ENCODE data around the gene STAG1. TPM values are rescaled to one million over a fixed set of nuclear protein-coding genes. Genes with fewer than 3 reads are reported as not detected.
"Not testable (repeated sequence)": the region's sequence is repeated elsewhere in the genome, so short reads cannot be mapped to it uniquely, and the experiment has no call there.

STAG1 gene
- total RNA-seq, 2 donors from 2014 or later: 48.0 to 62.3 TPM

GRCh38 chr3:136632625-136633081 is 119.5 kb downstream of the STAG1 start:
- H3K9me3 Mint-ChIP-seq: peaks cover 4% of the 10 kb centered on the region
- H3K27ac Mint-ChIP-seq: no peak overlapping the region
- H3K27me3 Mint-ChIP-seq: no peaks in the 10 kb centered on the region
- H3K36me3 Mint-ChIP-seq (ENCODE audit: low read depth): peaks cover 36% of the 10 kb centered on the region
- H3K4me3 Mint-ChIP-seq: no peak overlapping the region
- no peak for ATAC-seq (replicated peaks)
- H3K4me1 Mint-ChIP-seq: peaks cover 43% of the 10 kb centered on the region

- Mint-ChIP-seq H3K4me1 (peaks cover 39% of the 10 kb centered on the region), H3K9me3 (peaks cover 4% of the 10 kb centered on the region), H3K4me3 (no peak overlapping the region), H3K27ac (no peak overlapping the region), H3K36me3 (ENCODE audit: low read depth) (peaks cover 40% of the 10 kb centered on the region), H3K27me3 (no peaks in the 10 kb centered on the region)
- ATAC-seq (replicated peaks): no peak
Observed at GRCh38 chr3:136631424-136631823, 120.8 kb downstream of the STAG1 start.

DNA sequence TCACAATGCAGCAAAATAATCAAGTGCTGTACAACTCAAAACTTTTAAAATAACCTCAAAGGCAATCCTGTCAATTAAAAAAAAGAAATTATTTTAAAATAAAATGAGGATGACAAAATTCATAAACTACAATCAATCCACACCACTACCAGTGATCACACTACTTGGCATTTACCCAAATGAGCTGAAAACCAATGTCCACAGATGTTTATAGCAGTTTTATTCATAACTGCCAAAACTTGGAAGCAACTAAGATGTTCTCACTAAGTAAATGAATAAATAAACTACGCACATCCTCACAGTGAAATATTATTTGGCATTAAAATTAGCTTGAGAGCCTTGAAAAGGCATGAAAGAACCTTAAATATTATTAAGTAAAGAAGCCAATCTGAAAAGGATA is 121.3 kb downstream of the STAG1 start:
- H3K36me3 Mint-ChIP-seq (ENCODE audit: low read depth): peaks cover 40% of the 10 kb centered on the region

GRCh38 chr3:136626493-136626892 is 125.7 kb downstream of the STAG1 start:
- Mint-ChIP-seq H3K27me3 (no peaks in the 10 kb centered on the region), H3K4me1 (peaks cover 26% of the 10 kb centered on the region), H3K27ac (no peak overlapping the region), H3K36me3 (ENCODE audit: low read depth) (peaks cover 56% of the 10 kb centered on the region), H3K4me3 (no peak overlapping the region), H3K9me3 (peaks cover 4% of the 10 kb centered on the region)
- ATAC-seq (replicated peaks): no peak

More for the DNA sequence above, 121.3 kb downstream of the STAG1 start:
- no peak for ATAC-seq (replicated peaks)
- H3K27ac Mint-ChIP-seq: no peak overlapping the region
- peaks cover 4% of the 10 kb centered on the region for H3K9me3 Mint-ChIP-seq
- H3K4me3 Mint-ChIP-seq: no peak overlapping the region
- H3K4me1 Mint-ChIP-seq: peaks cover 39% of the 10 kb centered on the region
- H3K27me3 Mint-ChIP-seq: no peaks in the 10 kb centered on the region

- H3K9me3 Mint-ChIP-seq: peaks cover 4% of the 10 kb centered on the region
- no peaks in the 10 kb centered on the region for H3K27me3 Mint-ChIP-seq
- no peak for ATAC-seq (replicated peaks)
- H3K36me3 Mint-ChIP-seq (ENCODE audit: low read depth): peaks cover 59% of the 10 kb centered on the region
- peaks cover 20% of the 10 kb centered on the region for H3K4me1 Mint-ChIP-seq
- H3K27ac Mint-ChIP-seq: no peak overlapping the region
- H3K4me3 Mint-ChIP-seq: no peak overlapping the region
Observed at GRCh38 chr3:136624894-136625815, 127.0 kb downstream of the STAG1 start.

DNA sequence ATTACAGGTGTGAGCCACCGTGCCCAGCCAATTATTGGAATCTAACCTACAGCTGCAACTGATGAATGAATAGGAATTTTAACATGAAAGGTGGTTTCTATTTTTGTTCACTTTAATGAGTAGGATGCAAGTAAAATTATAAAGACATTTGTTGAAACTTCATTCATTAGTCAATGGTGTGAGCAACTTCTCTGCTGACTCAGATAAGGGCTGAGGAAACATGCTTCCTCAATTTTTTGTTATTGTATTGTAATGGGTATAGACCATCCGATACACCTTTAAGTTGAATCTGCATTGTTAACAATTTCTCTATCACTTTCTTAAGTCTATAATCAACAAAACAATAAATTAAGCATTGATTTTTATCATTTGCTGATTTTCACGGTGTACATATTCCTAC is 127.8 kb downstream of the STAG1 start:
- ATAC-seq (replicated peaks): no peak
- H3K4me1 Mint-ChIP-seq: peaks cover 20% of the 10 kb centered on the region
- H3K27me3 Mint-ChIP-seq: no peaks in the 10 kb centered on the region
- peaks cover 4% of the 10 kb centered on the region for H3K9me3 Mint-ChIP-seq
- no peak overlapping the region for H3K27ac Mint-ChIP-seq
- H3K4me3 Mint-ChIP-seq: no peak overlapping the region
- peaks cover 55% of the 10 kb centered on the region for H3K36me3 Mint-ChIP-seq (ENCODE audit: low read depth)

DNA sequence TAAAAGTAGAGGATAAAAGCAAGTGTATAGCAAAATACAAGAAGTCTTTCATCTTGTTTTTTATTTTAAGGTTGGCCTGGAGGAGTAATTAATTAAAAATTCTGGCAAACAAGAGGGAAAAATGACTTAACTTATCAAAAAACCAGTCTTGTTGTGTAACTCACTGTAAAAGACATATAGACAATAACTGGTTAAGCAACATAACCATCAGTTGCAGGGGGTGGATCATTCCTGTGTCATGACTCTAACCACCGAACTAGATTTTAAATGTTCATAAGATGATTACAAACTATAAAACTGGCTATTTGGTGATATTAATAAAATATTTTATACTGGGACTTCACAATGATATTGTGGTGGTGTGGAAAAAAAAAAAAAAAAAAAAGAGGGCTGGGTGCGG is 130.6 kb downstream of the STAG1 start:
- H3K4me3 Mint-ChIP-seq: no peak overlapping the region
- no peak for ATAC-seq (replicated peaks)
- peaks cover 20% of the 10 kb centered on the region for H3K4me1 Mint-ChIP-seq
- no peaks in the 10 kb centered on the region for H3K27me3 Mint-ChIP-seq
- peaks cover 57% of the 10 kb centered on the region for H3K36me3 Mint-ChIP-seq (ENCODE audit: low read depth)
- H3K9me3 Mint-ChIP-seq: no peaks in the 10 kb centered on the region
- H3K27ac Mint-ChIP-seq: no peak overlapping the region

DNA sequence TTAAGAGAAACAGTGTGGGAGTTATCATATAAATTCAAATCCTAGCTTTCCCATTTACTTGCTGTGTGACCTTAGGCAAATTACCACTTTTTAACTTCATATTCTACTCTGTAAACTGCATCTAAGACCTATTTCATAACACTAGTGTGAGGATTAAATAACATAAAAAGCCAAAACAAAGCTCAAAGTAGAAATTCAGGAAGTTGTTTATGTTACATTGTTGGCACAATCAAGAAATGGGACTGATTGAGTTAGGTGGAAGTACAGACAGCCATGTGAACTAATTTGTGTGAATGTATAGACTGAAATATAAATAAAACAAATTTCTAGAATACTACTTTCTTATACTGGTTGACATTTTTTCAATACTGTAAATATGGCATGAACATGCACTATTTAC is 131.7 kb downstream of the STAG1 start:
- Mint-ChIP-seq H3K27me3 (no peaks in the 10 kb centered on the region), H3K4me1 (peaks cover 17% of the 10 kb centered on the region), H3K36me3 (ENCODE audit: low read depth) (peaks cover 57% of the 10 kb centered on the region)

GRCh38 chr3:136617969-136618525 is 134.1 kb downstream of the STAG1 start:
- ATAC-seq (replicated peaks); H3K4me3 Mint-ChIP-seq; H3K27me3 Mint-ChIP-seq; H3K9me3 Mint-ChIP-seq: not testable (repeated sequence)
- H3K27ac Mint-ChIP-seq: peak overlapping the region; percentile 6
- H3K4me1 Mint-ChIP-seq: peaks cover 15% of the 10 kb centered on the region
- H3K36me3 Mint-ChIP-seq (ENCODE audit: low read depth): peaks cover 55% of the 10 kb centered on the region

More for the DNA sequence above, 131.7 kb downstream of the STAG1 start:
- no peak overlapping the region for H3K27ac Mint-ChIP-seq
- H3K9me3 Mint-ChIP-seq: no peaks in the 10 kb centered on the region
- no peak for ATAC-seq (replicated peaks)
- H3K4me3 Mint-ChIP-seq: no peak overlapping the region

GRCh38 chr3:136617198-136617597 is 135.0 kb downstream of the STAG1 start:
- Mint-ChIP-seq H3K4me1 (peaks cover 10% of the 10 kb centered on the region), H3K36me3 (ENCODE audit: low read depth) (peaks cover 47% of the 10 kb centered on the region), H3K4me3 (no peak overlapping the region), H3K27ac (no peak overlapping the region), H3K9me3 (no peaks in the 10 kb centered on the region), H3K27me3 (no peaks in the 10 kb centered on the region)
- no peak for ATAC-seq (replicated peaks)

GRCh38 chr3:136612512-136612911 is 139.7 kb downstream of the STAG1 start:
- Mint-ChIP-seq H3K9me3 (no peaks in the 10 kb centered on the region), H3K27ac (no peak overlapping the region), H3K4me1 (peaks cover 4% of the 10 kb centered on the region), H3K36me3 (ENCODE audit: low read depth) (peaks cover 15% of the 10 kb centered on the region), H3K4me3 (no peak overlapping the region), H3K27me3 (no peaks in the 10 kb centered on the region)
- ATAC-seq (replicated peaks): no peak

GRCh38 chr3:136606990-136607389 is 145.2 kb downstream of the STAG1 start:
- H3K4me1 Mint-ChIP-seq: peaks cover 14% of the 10 kb centered on the region
- no peak overlapping the region for H3K27ac Mint-ChIP-seq
- H3K4me3 Mint-ChIP-seq: no peak overlapping the region
- H3K9me3 Mint-ChIP-seq: no peaks in the 10 kb centered on the region
- no peak for ATAC-seq (replicated peaks)
- no peaks in the 10 kb centered on the region for H3K27me3 Mint-ChIP-seq
- H3K36me3 Mint-ChIP-seq (ENCODE audit: low read depth): peaks cover 47% of the 10 kb centered on the region

DNA sequence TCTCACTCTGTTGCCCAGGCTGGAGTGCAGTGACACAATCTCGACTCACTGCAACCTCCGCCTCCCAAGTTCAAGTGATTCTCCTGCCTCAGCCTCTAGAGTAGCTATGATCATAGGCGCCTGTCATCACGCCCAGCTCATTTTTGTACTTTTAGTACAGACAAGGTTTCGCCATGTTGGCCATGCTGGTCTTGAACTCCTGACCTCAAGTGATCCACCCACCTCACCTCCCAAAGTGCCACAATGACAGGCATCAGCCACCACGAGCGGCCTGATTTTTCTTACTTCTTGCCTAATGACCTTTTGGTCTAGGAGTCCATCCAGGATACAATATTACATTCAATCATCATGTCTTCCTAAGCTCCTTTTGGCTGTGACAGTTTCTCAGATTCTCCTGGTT is 146.0 kb downstream of the STAG1 start:
- H3K27ac Mint-ChIP-seq; ATAC-seq (replicated peaks); H3K4me3 Mint-ChIP-seq; H3K27me3 Mint-ChIP-seq; H3K9me3 Mint-ChIP-seq: not testable (repeated sequence)
- Mint-ChIP-seq H3K4me1 (peaks cover 14% of the 10 kb centered on the region), H3K36me3 (ENCODE audit: low read depth) (peaks cover 54% of the 10 kb centered on the region)

DNA sequence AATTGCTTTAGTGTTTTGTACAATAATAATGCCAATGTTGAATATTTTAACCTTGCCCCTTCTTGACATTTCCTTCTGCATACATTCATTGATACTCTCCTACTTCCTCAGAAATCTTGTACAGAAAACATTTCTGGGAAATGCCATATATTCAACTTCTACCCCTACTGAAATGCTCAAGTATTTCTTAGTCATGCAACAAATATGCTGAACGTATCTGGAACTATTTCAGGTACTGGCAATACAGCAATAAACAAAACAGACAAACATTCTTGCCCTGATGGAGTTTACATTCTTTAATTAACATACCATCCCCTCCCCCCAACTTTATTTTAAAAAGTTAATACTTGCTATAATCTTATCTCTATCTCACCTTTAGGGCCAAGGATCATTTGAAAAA is 147.2 kb downstream of the STAG1 start:
- Mint-ChIP-seq H3K4me3 (no peak overlapping the region), H3K36me3 (ENCODE audit: low read depth) (peaks cover 65% of the 10 kb centered on the region), H3K27ac (peak overlapping the region; percentile 1), H3K9me3 (no peaks in the 10 kb centered on the region), H3K4me1 (peaks cover 14% of the 10 kb centered on the region), H3K27me3 (no peaks in the 10 kb centered on the region)
- ATAC-seq (replicated peaks): no peak

DNA sequence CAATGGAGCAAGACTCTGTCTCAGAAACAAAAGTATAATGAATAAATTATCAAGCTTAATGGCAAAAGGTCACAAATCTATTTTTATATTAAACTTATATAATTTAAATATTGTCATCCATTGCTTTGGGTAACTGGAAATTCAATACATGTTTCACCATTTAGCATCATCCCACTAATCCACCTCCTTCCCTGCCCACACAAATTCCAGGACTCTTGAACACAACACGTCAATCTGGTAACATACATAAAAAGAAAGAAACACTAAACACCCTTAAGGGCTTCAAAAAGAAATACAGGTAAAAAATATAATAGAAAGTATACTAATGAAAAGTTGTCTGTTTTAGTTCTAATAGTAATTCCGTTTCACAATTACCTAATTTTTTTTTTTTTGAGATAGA is 149.4 kb downstream of the STAG1 start:
- Mint-ChIP-seq H3K36me3 (ENCODE audit: low read depth) (peaks cover 63% of the 10 kb centered on the region), H3K27ac (no peak overlapping the region), H3K9me3 (no peaks in the 10 kb centered on the region), H3K4me1 (peaks cover 15% of the 10 kb centered on the region), H3K27me3 (no peaks in the 10 kb centered on the region), H3K4me3 (no peak overlapping the region)
- ATAC-seq (replicated peaks): no peak

Measured in activated T-helper 17 cell treated with anti-CD3 and anti-CD28 coated beads, Interleukin-2, amount 50 U/mL, for 72 hours (primary cell).